Esophagus muscularis mucosa (tissue), 4 donors: ENCODE results near the gene RBBP4.

Source experiments
- CTCF ChIP-seq, 3 experiments: fragments of 200-600 bp in 2 of 3; fragments of 450-650 bp in 1 of 3; sonication (generic) in 2 of 3; IDR thresholded peaks; one replicate each; pipeline ENCODE4 v1.5.1; 2017 to 2019; ENCODE audit warnings: antibody characterized with exemption in 3 of 3, mild to moderate bottlenecking in 2 of 3, moderate library complexity in 1 of 3
- EP300 ChIP-seq: sonication (generic); formaldehyde crosslinking; IDR thresholded peaks from one replicate; pipeline ENCODE4 v1.6.1; 2017; ENCODE audit warnings: antibody characterized with exemption
- POLR2A ChIP-seq: fragments of 450-650 bp; IDR thresholded peaks from one replicate; pipeline ENCODE4 v1.6.1; 2017; ENCODE audit warnings: antibody characterized with exemption, moderate library complexity, mild to moderate bottlenecking, low read depth
- POLR2AphosphoS5 ChIP-seq, 2 donors: sonication (generic); formaldehyde crosslinking; IDR thresholded peaks; one replicate each; pipeline ENCODE4 v1.6.1; 2017; ENCODE audit warnings: antibody characterized with exemption in 2 of 2

- TF ChIP-seq CTCF (IDR thresholded peaks at IDR 0.05) (no peak), POLR2AphosphoS5 (IDR thresholded peaks at IDR 0.05) (peak; percentile 48 to 65), POLR2A (no peak), EP300 (no peak)
Measured at GRCh38 chr1:32684167-32684811, 33.3 kb downstream of the RBBP4 start.
